Heart right ventricle (tissue), 16 donors: ENCODE results near the gene TULP4. TPM values are rescaled to one million over a fixed set of nuclear protein-coding genes. Genes with fewer than 3 reads are reported as not detected.

Experiments
- ATAC-seq, 8 donors: fragments of 200-7000 bp; cut with Tn5 transposase; one replicate each; pipeline ENCODE4 v1.9.1; 2020; ENCODE audit warnings: mild to moderate bottlenecking in 8 of 8, moderate library complexity in 8 of 8, moderate number of reproducible peaks in 1 of 8
- DNase-seq, 2 donors: peaks; one replicate each; pipeline ENCODE4 v3.0.0-alpha.2; 2020
- H3K27ac ChIP-seq, 10 donors: fragments of 200-600 bp; sonication (generic) in 2 of 10; one replicate each; pipeline versions ENCODE4 v1.5.0 to v1.8.0; 2020 to 2022; ENCODE audit warnings: mild to moderate bottlenecking in 3 of 10
- H3K27me3 ChIP-seq, 7 donors: fragments of 200-600 bp; one replicate each; pipeline ENCODE4 v1.8.0; 2021 to 2022; ENCODE audit warnings: mild to moderate bottlenecking in 2 of 7
- H3K36me3 ChIP-seq, 9 donors: fragments of 200-600 bp; sonication (generic) in 1 of 9; one replicate each; pipeline versions ENCODE4 v1.5.0 to v1.8.0; 2020 to 2022; ENCODE audit warnings: mild to moderate bottlenecking in 2 of 9
- H3K4me1 ChIP-seq, 9 donors: fragments of 200-600 bp; sonication (generic) in 1 of 9; one replicate each; pipeline versions ENCODE4 v1.5.0 to v1.8.0; 2020 to 2022; ENCODE audit warnings: mild to moderate bottlenecking in 4 of 9
- H3K4me3 ChIP-seq, 10 donors: fragments of 200-600 bp; sonication (generic) in 2 of 10; one replicate each; pipeline versions ENCODE4 v1.5.0 to v1.8.0; 2020 to 2022; ENCODE audit warnings: mild to moderate bottlenecking in 7 of 10, moderate library complexity in 2 of 10
- H3K9me3 ChIP-seq, 11 donors: fragments of 200-600 bp in 10 of 11; sonication (generic) in 2 of 11; one replicate each; pipeline versions ENCODE4 v1.5.0 to v1.8.0; 2013 to 2022; ENCODE audit warnings: mild to moderate bottlenecking in 2 of 11, control low read depth in 1 of 11, moderate library complexity in 1 of 11
- WGBS, 2 donors: extraction: QIAGEN DNeasy Blood & Tissue Kit; methylation state at CpG; one replicate each; pipeline ENCODE4 v1.1.7; 2013; ENCODE audit warnings: inconsistent platforms in 1 of 2; 5-methylcytosine and 5-hydroxymethylcytosine counted together
- intact Hi-C, 10 donors: fragments of 100-400 bp; cut with DNase I; formaldehyde crosslinking; loops; one replicate each; pipeline versions ENCODE4 v1.11.1 to v1.14.2; 2022
- polyA plus RNA-seq, 2 donors: library from polyadenylated mRNA; stranded (reverse); fragments of 200-250 nt; gene quantifications; one replicate each; pipeline ENCODE4 v1.2.3, GENCODE V29; 2013
- total RNA-seq, 10 donors: library from RNA; stranded (reverse); fragmentation: NEBNext Ultra II Directional in 3 of 10; extraction: Animal tissue kit (Norgen Biotek cat#: 25700) in 3 of 10; gene quantifications; one replicate each; pipeline versions ENCODE4 v1.2.1 to v1.2.4, GENCODE V29; 2021 to 2023
- TF ChIP-seq, protein P1 (sequence below), 9 donors: fragments of 200-600 bp; sonication (generic) in 2 of 9; IDR thresholded peaks; one replicate each; pipeline versions ENCODE4 v1.5.0 to v1.8.0; 2021 to 2022; ENCODE audit warnings: antibody characterized with exemption in 9 of 9, mild to moderate bottlenecking in 5 of 9, moderate library complexity in 1 of 9
- donor health status: Arrhythmogenic right ventricular cardiomyopathy.
- donor health status: ischemic (EF 13 %, LVEDD 7.1; RV severe dilation, severe dysfunction).
- donor health status: healthy with polysubstance abuse.
- donor health status: DM: no; HTN: yes; CAD: no.
- donor health status: DM: no; HTN: no; CAD: no.
- donor health status: ischemic (EF 25% LVEDD 6.9; RV normal size, moderate dysfunction).
- donor health status: ischemic (EF 25% LVEDD 5.7; RV mildly dilated, moderate dysfunction).
- donor health status: healthy.
- donor health status: DM: yes; HTN: yes; CAD: no.
- donor health status: Ischemic cardiomyopathy.
- donor health status: ischemic (EF 35%, LVEDD 5.7; RV mildly dilated, moderate dysfunction).
- donor health status: nonischemic (EF 11% LVEDD 7.7; RV severe dilation, severe dysfunction).
- donor health status: DM: yes; HTN: yes; CAD: no.
- donor health status: PGD.
- donor health status: ischemic (EF 29% LVEDD 5.4; RV normal size, mild dysfunction).
- donor health status: nonischemic (EF 23%, LVEDD 6.1; RV moderate dilation, normal function).

TULP4 gene
- total and polyA plus RNA-seq, 12 donors: 2.1 to 127 (median 99.2) TPM

DNA sequence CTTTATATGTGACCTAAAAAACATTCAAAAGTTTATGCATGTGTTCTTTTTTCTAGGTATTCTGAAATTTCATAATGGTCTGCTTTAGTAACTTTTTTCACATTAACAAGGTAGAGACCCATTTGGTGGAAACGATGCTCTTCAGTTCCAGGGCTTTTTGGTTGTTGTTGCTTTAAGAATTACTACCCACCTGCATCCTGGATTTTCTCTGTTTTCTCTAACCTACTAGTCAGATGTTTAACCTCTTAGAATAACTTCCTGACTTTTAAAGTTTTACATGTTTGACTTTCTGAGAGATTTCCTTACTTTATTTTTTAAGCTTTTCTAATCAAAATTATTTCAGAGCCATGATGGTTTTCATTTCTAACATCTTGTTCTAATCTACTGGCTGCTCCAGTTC is 14.9 kb downstream of the TULP4 start:
- intact Hi-C loops: no loop called here
- Histone ChIP-seq H3K27ac (no peak overlapping the region), H3K9me3 (peaks cover 0 to under 1% (median 0%) of the 10 kb centered on the region in 11 donors), H3K4me3 (no peak overlapping the region), H3K4me1 (peaks cover 0 to 31% (median 17%) of the 10 kb centered on the region in 9 donors), H3K27me3 (no peaks in the 10 kb centered on the region), H3K36me3 (no peaks in the 10 kb centered on the region)
- WGBS, 2 donors: 63 to 78% methylated on average over 1 of the region's 1 CpG
- no peak for DNase-seq
- ATAC-seq: no peak
- TF ChIP-seq, protein P1, sequence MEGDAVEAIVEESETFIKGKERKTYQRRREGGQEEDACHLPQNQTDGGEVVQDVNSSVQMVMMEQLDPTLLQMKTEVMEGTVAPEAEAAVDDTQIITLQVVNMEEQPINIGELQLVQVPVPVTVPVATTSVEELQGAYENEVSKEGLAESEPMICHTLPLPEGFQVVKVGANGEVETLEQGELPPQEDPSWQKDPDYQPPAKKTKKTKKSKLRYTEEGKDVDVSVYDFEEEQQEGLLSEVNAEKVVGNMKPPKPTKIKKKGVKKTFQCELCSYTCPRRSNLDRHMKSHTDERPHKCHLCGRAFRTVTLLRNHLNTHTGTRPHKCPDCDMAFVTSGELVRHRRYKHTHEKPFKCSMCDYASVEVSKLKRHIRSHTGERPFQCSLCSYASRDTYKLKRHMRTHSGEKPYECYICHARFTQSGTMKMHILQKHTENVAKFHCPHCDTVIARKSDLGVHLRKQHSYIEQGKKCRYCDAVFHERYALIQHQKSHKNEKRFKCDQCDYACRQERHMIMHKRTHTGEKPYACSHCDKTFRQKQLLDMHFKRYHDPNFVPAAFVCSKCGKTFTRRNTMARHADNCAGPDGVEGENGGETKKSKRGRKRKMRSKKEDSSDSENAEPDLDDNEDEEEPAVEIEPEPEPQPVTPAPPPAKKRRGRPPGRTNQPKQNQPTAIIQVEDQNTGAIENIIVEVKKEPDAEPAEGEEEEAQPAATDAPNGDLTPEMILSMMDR (IDR thresholded peaks at IDR 0.05): no peak

DNA sequence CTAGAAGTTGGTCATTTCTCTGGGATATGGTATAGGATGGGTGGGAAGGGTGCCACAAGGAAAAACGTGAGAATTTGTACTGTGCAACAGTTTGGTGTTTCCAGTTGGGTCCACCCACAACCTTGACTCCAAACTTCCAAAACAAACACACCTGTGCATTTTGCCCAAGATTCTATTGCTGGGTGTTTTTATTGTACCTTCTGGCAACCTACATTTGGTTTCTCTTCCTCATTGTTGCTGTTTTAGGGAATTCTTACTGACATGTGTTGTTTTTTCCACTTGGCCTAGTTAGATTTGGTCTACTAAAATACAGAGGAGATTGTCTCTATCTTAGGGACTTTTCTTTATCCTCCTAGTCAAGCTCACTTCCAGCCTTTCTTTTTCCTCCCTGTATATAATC is 16.7 kb downstream of the TULP4 start:
- no peaks in the 10 kb centered on the region for H3K27me3 ChIP-seq
- H3K36me3 ChIP-seq: peaks cover 0 to 6% (median 0%) of the 10 kb centered on the region in 9 donors
- 45 to 55% methylated on average over 1 of the region's 1 CpG for WGBS, 2 donors
- no peak overlapping the region for H3K4me3 ChIP-seq
- ATAC-seq (no peak), DNase-seq (no peak)
- peaks cover 0 to 12% (median 4%) of the 10 kb centered on the region in 11 donors for H3K9me3 ChIP-seq
- H3K27ac ChIP-seq: no peak overlapping the region
- peaks cover 0 to 14% (median 5%) of the 10 kb centered on the region in 9 donors for H3K4me1 ChIP-seq
- intact Hi-C loops: no loop called here
- TF ChIP-seq, protein P1 (IDR thresholded peaks at IDR 0.05): no peak

DNA sequence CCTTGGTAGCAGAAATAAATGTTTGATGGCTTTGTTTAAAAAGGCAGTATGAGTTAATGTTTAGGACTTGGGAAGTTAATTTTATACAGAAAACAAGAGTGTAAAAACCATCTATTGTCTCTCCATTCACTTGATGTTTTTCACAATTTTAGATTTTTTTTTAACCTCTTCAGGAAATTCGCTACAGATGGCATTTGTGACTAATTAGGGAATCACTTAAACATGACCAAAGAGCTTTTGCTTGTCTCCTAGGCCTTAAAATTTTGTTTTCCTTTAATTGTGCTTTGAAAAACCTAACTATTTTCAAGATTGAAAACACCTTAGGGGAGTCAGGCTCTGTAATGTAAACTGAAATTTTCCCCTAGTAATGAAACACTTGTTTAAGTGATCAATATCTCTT is 17.3 kb downstream of the TULP4 start:
- WGBS, 2 donors: 94 to 95% methylated on average over 1 of the region's 1 CpG
- ATAC-seq (no peak), DNase-seq (no peak)
- TF ChIP-seq, protein P1 (IDR thresholded peaks at IDR 0.05): no peak
- intact Hi-C loops: no loop called here
- no peak overlapping the region for H3K4me3 ChIP-seq
- peaks cover 0 to 9% (median 2%) of the 10 kb centered on the region in 9 donors for H3K4me1 ChIP-seq
- H3K27ac ChIP-seq: no peak overlapping the region
- H3K36me3 ChIP-seq: peaks cover 0 to 6% (median 0%) of the 10 kb centered on the region in 9 donors
- peaks cover 0 to 12% (median 4%) of the 10 kb centered on the region in 11 donors for H3K9me3 ChIP-seq
- H3K27me3 ChIP-seq: no peaks in the 10 kb centered on the region

DNA sequence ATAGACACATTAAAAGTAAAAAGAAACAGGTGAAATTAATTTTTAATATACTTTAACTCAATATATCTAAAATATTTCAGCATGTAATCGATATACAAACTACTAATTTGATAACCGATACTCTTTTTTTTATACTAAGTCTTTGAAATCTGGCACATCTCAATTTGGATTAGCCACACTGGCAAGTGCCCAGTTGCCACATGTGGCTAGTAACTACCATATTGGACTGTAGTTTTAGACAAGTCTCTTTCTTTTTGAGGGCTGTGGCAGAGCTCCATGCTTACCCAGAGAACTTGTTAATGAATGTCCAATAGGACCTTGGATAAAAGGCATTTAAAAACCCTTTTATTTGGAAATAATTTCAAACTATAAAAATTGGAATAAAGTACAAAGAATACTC is 17.8 kb downstream of the TULP4 start:
- Histone ChIP-seq H3K27ac (no peak overlapping the region), H3K36me3 (peaks cover 0 to 6% (median 0%) of the 10 kb centered on the region in 9 donors), H3K4me3 (no peak overlapping the region), H3K9me3 (peaks cover 0 to 12% (median 4%) of the 10 kb centered on the region in 11 donors), H3K4me1 (peaks cover 0 to 5% (median 0%) of the 10 kb centered on the region in 9 donors), H3K27me3 (no peaks in the 10 kb centered on the region)
- ATAC-seq (no peak), DNase-seq (no peak)
- TF ChIP-seq, protein P1 (IDR thresholded peaks at IDR 0.05): no peak
- whole genome bisulfite sequencing, 2 donors: 70 to 76% methylated on average over 2 of the region's 2 CpGs
- intact Hi-C loops: no loop called here
